SK-N-SH (cell line): Measurements from ENCODE around the gene NME3. TPM values are rescaled to one million over a fixed set of nuclear protein-coding genes. Genes with fewer than 3 reads are reported as not detected.

Source experiments
- CTCF ChIA-PET: fragments of 300-600, 350-600 bp; formaldehyde crosslinking; extraction: SDS; loops from one replicate; lab custom pipeline; 2021; lab: Yijun Ruan, JAX
- POLR2A ChIA-PET: fragments of 350-600 bp; sonication (Branson Sonifier 250); formaldehyde crosslinking; extraction: SDS; loops from one replicate; lab custom pipeline; 2020; ENCODE audit warnings: antibody characterized with exemption, inconsistent platforms; lab: Yijun Ruan, JAX
- DNase-seq: peaks from one replicate; pipeline ENCODE4 v3.0.0; 2012
- H2AFZ ChIP-seq: fragments of 200-600 bp; sonication (generic); 2 replicates; pipeline ENCODE4 v1.8.1; 2016; ENCODE audit warnings: antibody characterized with exemption, mild to moderate bottlenecking, low read depth
- H3F3A ChIP-seq: fragments of 200-600 bp; sonication (generic); replicated peaks from 2 replicates; pipeline ENCODE3; 2016; ENCODE audit warnings: antibody characterized with exemption, mild to moderate bottlenecking; ENCODE audit not compliant: insufficient read depth
- H3K27ac ChIP-seq, 2 experiments: fragments of 200-500 bp in 1 of 2; fragments of 200-600 bp in 1 of 2; sonication (Bioruptor generic) in 1 of 2; sonication (generic), shearing (Covaris generic) in 1 of 2; 2 replicates each; pipeline versions ENCODE4 v1.5.1 to v1.6.1; 2014 to 2016; ENCODE audit warnings: low read depth in 2 of 2, inconsistent platforms in 1 of 2, low read length in 1 of 2, mild to moderate bottlenecking in 1 of 2, mixed read lengths in 1 of 2
- H3K27me3 ChIP-seq: fragments of 200-600 bp; sonication (generic), shearing (Covaris generic); 2 replicates; pipeline ENCODE4 v1.6.1; 2016; ENCODE audit warnings: mixed run types; ENCODE audit not compliant: insufficient read depth
- H3K36me3 ChIP-seq, 2 experiments: fragments of 200-500 bp in 1 of 2; fragments of 200-600 bp in 1 of 2; sonication (Bioruptor generic) in 1 of 2; sonication (generic) in 1 of 2; replicated peaks in 1 of 2; 2 replicates each; pipeline versions ENCODE3 to v1.5.1; 2014 to 2016; ENCODE audit warnings: low read length in 1 of 2, mild to moderate bottlenecking in 1 of 2; ENCODE audit not compliant: insufficient read depth in 2 of 2, control insufficient read depth in 1 of 2
- H3K4me1 ChIP-seq, 2 experiments: fragments of 200-500 bp in 1 of 2; fragments of 200-600 bp in 1 of 2; sonication (Bioruptor generic) in 1 of 2; sonication (generic), shearing (Covaris generic) in 1 of 2; 2 replicates each; pipeline versions ENCODE4 v1.5.1 to v1.6.1; 2014 to 2016; ENCODE audit warnings: low read depth in 1 of 2, low read length in 1 of 2, mixed run types in 1 of 2; ENCODE audit not compliant: insufficient read depth in 2 of 2, control insufficient read depth in 1 of 2
- H3K4me2 ChIP-seq: fragments of 200-600 bp; sonication (generic), shearing (Covaris generic); 2 replicates; pipeline ENCODE4 v1.6.1; 2017; ENCODE audit warnings: mixed run types
- H3K4me3 ChIP-seq, 2 experiments: fragments of 200-500 bp in 1 of 2; fragments of 200-600 bp in 1 of 2; sonication (Bioruptor generic) in 1 of 2; sonication (generic), shearing (Covaris generic) in 1 of 2; 2 replicates each; pipeline versions ENCODE4 v1.5.1 to v1.8.1; 2014 to 2016; ENCODE audit warnings: low read depth in 2 of 2, inconsistent platforms in 1 of 2, low read length in 1 of 2, mild to moderate bottlenecking in 1 of 2, mixed read lengths in 1 of 2, moderate library complexity in 1 of 2
- H3K79me2 ChIP-seq: fragments of 200-600 bp; sonication (generic); 2 replicates; pipeline ENCODE4 v1.8.1; 2017; ENCODE audit warnings: mild to moderate bottlenecking; ENCODE audit not compliant: insufficient read depth
- H3K9ac ChIP-seq: fragments of 200-600 bp; sonication (generic); 2 replicates; pipeline ENCODE4 v1.6.1; 2017; ENCODE audit warnings: mixed run types
- H3K9me2 ChIP-seq: fragments of 200-600 bp; sonication (generic); 2 replicates; pipeline ENCODE4 v1.6.1; 2017; ENCODE audit warnings: mixed run types
- H3K9me3 ChIP-seq: fragments of 200-600 bp; sonication (generic); 2 replicates; pipeline ENCODE4 v1.6.1; 2017; ENCODE audit warnings: mixed run types, mild to moderate bottlenecking, moderate library complexity
- H4K20me1 ChIP-seq: fragments of 200-600 bp; sonication (generic); 2 replicates; pipeline ENCODE4 v1.6.1; 2017; ENCODE audit warnings: mild to moderate bottlenecking, mixed run types; ENCODE audit not compliant: insufficient read depth
- FOSL2 ChIP-seq: IDR thresholded peaks from 2 replicates; pipeline ENCODE4 v1.4.0; 2012; ENCODE audit warnings: low read depth, mild to moderate bottlenecking, moderate library complexity, borderline replicate concordance
- NFIC ChIP-seq: IDR thresholded peaks from 2 replicates; pipeline ENCODE4 v1.4.0; 2012; ENCODE audit warnings: borderline replicate concordance
- NRF1 ChIP-seq: IDR thresholded peaks from 2 replicates; pipeline ENCODE4 v1.6.1; 2012; ENCODE audit warnings: low read depth, mild to moderate bottlenecking, low read length
- PBX3 ChIP-seq: IDR thresholded peaks from 2 replicates; pipeline ENCODE4; 2012
- REST ChIP-seq: IDR thresholded peaks from 2 replicates; pipeline ENCODE4 v1.6.1; 2012; ENCODE audit warnings: mild to moderate bottlenecking, low read depth, low read length, moderate library complexity
- RFX5 ChIP-seq: IDR thresholded peaks from 2 replicates; pipeline ENCODE4 v1.6.1; 2012; ENCODE audit warnings: mild to moderate bottlenecking, improper control_type of control experiment, low read length
- RXRA ChIP-seq: IDR thresholded peaks from 2 replicates; pipeline ENCODE4 v1.4.0; 2012; ENCODE audit warnings: low read depth, mild to moderate bottlenecking, borderline replicate concordance
- SIN3A ChIP-seq: IDR thresholded peaks from 2 replicates; pipeline ENCODE4 v1.6.1; 2012; ENCODE audit warnings: low read depth, mild to moderate bottlenecking, low read length, moderate library complexity, borderline replicate concordance
- YY1 ChIP-seq: IDR thresholded peaks from 2 replicates; pipeline ENCODE4 v1.4.0; 2012; ENCODE audit warnings: low read depth, mild to moderate bottlenecking
- WGBS: methylation state at CpG from one replicate; pipeline ENCODE4 v1.1.6; 2017; ENCODE audit warnings: low lambda C conversion rate; 5-methylcytosine and 5-hydroxymethylcytosine counted together
- polyA plus RNA-seq, 3 experiments: library from polyadenylated mRNA; depleted of rRNA; stranded (reverse); fragments of >200 nt; gene quantifications; 2 replicates each; pipeline ENCODE4 v1.2.3, GENCODE V29; 2012

Gene NME3
- polyA plus RNA-seq, 1 of the 3 experiments (the other 2 are of a cell fraction) = 77.2 TPM

- ChIA-PET POLR2A (interaction anchor here (1.1 kb wide), 1 partner anchor 21 kb away, joined by 3 read pairs; the partner anchor contains the start of gene MAPK8IP3), CTCF (no interaction called here)
- Histone ChIP-seq H2AFZ (no peak overlapping the region), H3K4me1 (peaks cover 0 to 6% of the 10 kb centered on the region in 2 experiments; a peak in 3 of 4 replicates), H3K27me3 (no peaks in the 10 kb centered on the region), H3K9me2 (no peaks in the 10 kb centered on the region), H3K4me3 (no peak overlapping the region), H3K4me2 (no peak overlapping the region), H3K9ac (no peak overlapping the region), H3K9me3 (no peaks in the 10 kb centered on the region), H3F3A (no peaks in the 10 kb centered on the region), H3K79me2 (peaks cover 35% of the 10 kb centered on the region), H4K20me1 (peaks cover 5% of the 10 kb centered on the region), H3K27ac (no peak overlapping the region), H3K36me3 (peaks cover 0 to 15% of the 10 kb centered on the region in 2 experiments)
- TF ChIP-seq RXRA = no peak
- no peak for TF ChIP-seq RFX5
- no peak for TF ChIP-seq PBX3
- TF ChIP-seq FOSL2 = no peak
- no peak for TF ChIP-seq NFIC
- TF ChIP-seq YY1 = no peak
- TF ChIP-seq NRF1 = no peak
- no peak for TF ChIP-seq REST
- TF ChIP-seq SIN3A = no peak
- DNase-seq = no peak
- WGBS = 97% methylated on average over 11 of the region's 37 CpGs
Measured at GRCh38 chr16:1727651-1728624, 43.4 kb downstream of the NME3 start.
